SK-N-SH treated with all-trans-retinoic acid at 6 μM for 48 hours (cell line): ENCODE measurements around the gene FLII.

Source experiments
- ATAC-seq: fragments of 200-7000 bp; cut with Tn5 transposase; 3 replicates; pipeline ENCODE4 v1.9.1; 2020; ENCODE audit warnings: mild to moderate bottlenecking, moderate library complexity
- ARNTL ChIP-seq: fragments of 450-650 bp; formaldehyde crosslinking; IDR thresholded peaks from 2 replicates; pipeline ENCODE4 v1.5.0; 2020; ENCODE audit warnings: low read depth, mild to moderate bottlenecking, moderate library complexity, borderline replicate concordance
- CREB5 ChIP-seq: fragments of 250-450 bp; sonication (Bioruptor Pico); IDR thresholded peaks from 2 replicates; pipeline ENCODE4 v1.5.1; 2020; ENCODE audit warnings: low read depth, mild to moderate bottlenecking, moderate library complexity
- CSDC2 ChIP-seq: fragments of 250-450 bp; sonication (Bioruptor Pico); IDR thresholded peaks from 2 replicates; pipeline ENCODE4 v1.5.0; 2020; ENCODE audit warnings: mild to moderate bottlenecking, moderate library complexity
- GLIS3 ChIP-seq: fragments of 250-450 bp; sonication (Bioruptor Pico); IDR thresholded peaks from 2 replicates; pipeline ENCODE4 v1.5.0; 2020; ENCODE audit warnings: mild to moderate bottlenecking, moderate library complexity
- OSR1 ChIP-seq: fragments of 250-450 bp; sonication (Bioruptor Pico); IDR thresholded peaks from 2 replicates; pipeline ENCODE4 v1.8.0; 2022; ENCODE audit warnings: moderate library complexity, mild to moderate bottlenecking, inconsistent platforms
- PATZ1 ChIP-seq: fragments of 250-450 bp; sonication (Bioruptor Pico); IDR thresholded peaks from 2 replicates; pipeline ENCODE4 v1.8.0; 2020; ENCODE audit warnings: mild to moderate bottlenecking, moderate library complexity, borderline replicate concordance
- PPARA ChIP-seq: fragments of 250-450 bp; sonication (Bioruptor Pico); IDR thresholded peaks from 2 replicates; pipeline ENCODE4 v1.5.0; 2020; ENCODE audit warnings: mild to moderate bottlenecking, borderline replicate concordance
- RARB ChIP-seq: fragments of 250-450 bp; sonication (Bioruptor Pico); IDR thresholded peaks from 2 replicates; pipeline ENCODE4 v1.8.0; 2021; ENCODE audit warnings: mild to moderate bottlenecking, moderate library complexity
- SNAI2 ChIP-seq: fragments of 250-450 bp; sonication (Bioruptor Pico); IDR thresholded peaks from 2 replicates; pipeline ENCODE4 v1.5.0; 2020; ENCODE audit warnings: mild to moderate bottlenecking, moderate library complexity
- TCF4 ChIP-seq: fragments of 250-450 bp; sonication (Bioruptor Pico); IDR thresholded peaks from 2 replicates; pipeline ENCODE4 v1.8.0; 2021; ENCODE audit warnings: mild to moderate bottlenecking, moderate library complexity, borderline replicate concordance
- TOX ChIP-seq: fragments of 250-450 bp; sonication (Bioruptor Pico); IDR thresholded peaks from 2 replicates; pipeline ENCODE4 v1.8.0; 2021; ENCODE audit warnings: mild to moderate bottlenecking, moderate library complexity, borderline replicate concordance
- TSHZ2 ChIP-seq: fragments of 250-450 bp; sonication (Bioruptor Pico); IDR thresholded peaks from 2 replicates; pipeline ENCODE4 v1.5.0; 2020; ENCODE audit warnings: mild to moderate bottlenecking, moderate library complexity
- ZC3H10 ChIP-seq: fragments of 250-450 bp; sonication (Bioruptor Pico); IDR thresholded peaks from 2 replicates; pipeline ENCODE4 v1.5.1; 2021; ENCODE audit warnings: mild to moderate bottlenecking, moderate library complexity
- ZFP3 ChIP-seq: fragments of 250-450 bp; sonication (Bioruptor Pico); IDR thresholded peaks from 2 replicates; pipeline ENCODE4 v1.5.0; 2020; ENCODE audit warnings: mild to moderate bottlenecking, moderate library complexity
- ZFP30 ChIP-seq: fragments of 450-650 bp; formaldehyde crosslinking; IDR thresholded peaks from 2 replicates; pipeline ENCODE4 v1.5.0; 2022; ENCODE audit warnings: mild to moderate bottlenecking, moderate library complexity
- ZNF565 ChIP-seq: fragments of 450-650 bp; formaldehyde crosslinking; conservative IDR thresholded peaks from 2 replicates; pipeline ENCODE4 v1.5.0; 2020; ENCODE audit warnings: low read depth, mild to moderate bottlenecking, moderate library complexity
- ZNF70 ChIP-seq: fragments of 450-650 bp; formaldehyde crosslinking; IDR thresholded peaks from 2 replicates; pipeline ENCODE4 v1.5.0; 2020; ENCODE audit warnings: mild to moderate bottlenecking, moderate library complexity
- ZNF8 ChIP-seq: fragments of 450-650 bp; formaldehyde crosslinking; IDR thresholded peaks from 2 replicates; pipeline ENCODE4 v1.5.0; 2020; ENCODE audit warnings: mild to moderate bottlenecking, moderate library complexity
- TF ChIP-seq, protein P1 (sequence below): fragments of 250-450 bp; sonication (Bioruptor Pico); IDR thresholded peaks from 2 replicates; pipeline ENCODE4 v1.5.1; 2021; ENCODE audit warnings: mild to moderate bottlenecking, moderate library complexity
- TF ChIP-seq, protein P2 (sequence below): fragments of 250-450 bp; sonication (Bioruptor Pico); IDR thresholded peaks from 2 replicates; pipeline ENCODE4 v1.8.0; 2021; ENCODE audit warnings: low read depth, mild to moderate bottlenecking, moderate library complexity, borderline replicate concordance

FLII gene

DNA sequence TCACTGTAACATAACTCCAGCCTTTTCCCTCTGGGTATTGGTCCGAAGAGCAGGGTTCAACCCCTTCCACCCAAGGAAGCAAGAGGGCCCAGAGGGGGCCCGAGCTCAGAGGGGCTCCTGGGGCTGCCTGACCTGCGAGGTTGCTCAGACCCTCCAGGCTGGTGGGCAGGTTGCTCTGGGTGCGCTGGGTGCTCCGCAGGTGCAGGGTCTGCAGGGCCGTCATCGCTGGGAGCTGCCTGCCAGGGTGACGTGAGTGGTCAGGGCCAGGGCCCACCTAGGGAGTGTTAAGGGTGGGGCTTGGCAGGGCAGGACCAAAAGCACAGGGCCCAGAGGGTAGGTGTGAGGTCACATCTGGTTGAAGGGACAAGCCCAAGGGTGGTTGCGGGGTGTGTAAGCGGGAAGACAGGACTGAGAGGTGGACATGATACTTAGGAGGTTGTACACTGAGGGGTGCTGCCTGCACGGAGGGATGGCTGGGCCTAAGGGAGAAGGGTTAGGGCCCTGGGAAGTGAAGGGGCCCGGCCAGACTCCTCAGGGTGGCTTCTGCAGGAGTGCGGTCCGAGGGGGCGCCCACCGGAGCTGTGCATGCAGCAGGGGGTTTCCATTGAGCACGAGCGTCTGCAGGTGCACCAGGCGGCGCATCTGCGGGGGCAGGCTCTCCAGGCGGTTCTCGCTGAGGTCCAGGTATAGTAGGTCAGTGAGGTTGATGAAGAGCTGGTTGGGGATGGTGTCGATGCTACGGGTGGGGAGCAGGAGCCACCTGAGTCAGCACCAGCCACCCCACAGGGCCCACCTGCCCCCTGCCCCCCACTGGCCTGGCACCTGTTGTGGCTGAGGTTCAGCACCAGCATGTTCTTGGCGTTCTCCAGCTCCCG is 4.4 kb downstream of the FLII start (continued):
- TF ChIP-seq ZFP3 (CRISPR knock-in tag) (no peak), ZFP30 (CRISPR knock-in tag) (no peak), PPARA (CRISPR knock-in tag) (no peak), ZNF70 (CRISPR knock-in tag) (no peak), OSR1 (CRISPR knock-in tag) (no peak), CSDC2 (no peak)

- TF ChIP-seq ZNF8 (CRISPR knock-in tag) (no peak), CREB5 (CRISPR knock-in tag) (no peak), TSHZ2 (CRISPR knock-in tag) (no peak), RARB (CRISPR knock-in tag) (no peak), OSR1 (CRISPR knock-in tag) (no peak), TCF4 (CRISPR knock-in tag) (no peak), ZNF70 (CRISPR knock-in tag) (no peak), ZFP3 (CRISPR knock-in tag) (no peak)
- TF ChIP-seq, protein P1, sequence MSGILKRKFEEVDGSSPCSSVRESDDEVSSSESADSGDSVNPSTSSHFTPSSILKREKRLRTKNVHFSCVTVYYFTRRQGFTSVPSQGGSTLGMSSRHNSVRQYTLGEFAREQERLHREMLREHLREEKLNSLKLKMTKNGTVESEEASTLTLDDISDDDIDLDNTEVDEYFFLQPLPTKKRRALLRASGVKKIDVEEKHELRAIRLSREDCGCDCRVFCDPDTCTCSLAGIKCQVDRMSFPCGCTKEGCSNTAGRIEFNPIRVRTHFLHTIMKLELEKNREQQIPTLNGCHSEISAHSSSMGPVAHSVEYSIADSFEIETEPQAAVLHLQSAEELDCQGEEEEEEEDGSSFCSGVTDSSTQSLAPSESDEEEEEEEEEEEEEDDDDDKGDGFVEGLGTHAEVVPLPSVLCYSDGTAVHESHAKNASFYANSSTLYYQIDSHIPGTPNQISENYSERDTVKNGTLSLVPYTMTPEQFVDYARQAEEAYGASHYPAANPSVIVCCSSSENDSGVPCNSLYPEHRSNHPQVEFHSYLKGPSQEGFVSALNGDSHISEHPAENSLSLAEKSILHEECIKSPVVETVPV, result no peak
- TF ChIP-seq, all 23 proteins: peak for 0
- ATAC-seq, result no peak
These were observed 5.2 kb downstream of the FLII start for GRCh38 chr17:18253187-18253884.

DNA sequence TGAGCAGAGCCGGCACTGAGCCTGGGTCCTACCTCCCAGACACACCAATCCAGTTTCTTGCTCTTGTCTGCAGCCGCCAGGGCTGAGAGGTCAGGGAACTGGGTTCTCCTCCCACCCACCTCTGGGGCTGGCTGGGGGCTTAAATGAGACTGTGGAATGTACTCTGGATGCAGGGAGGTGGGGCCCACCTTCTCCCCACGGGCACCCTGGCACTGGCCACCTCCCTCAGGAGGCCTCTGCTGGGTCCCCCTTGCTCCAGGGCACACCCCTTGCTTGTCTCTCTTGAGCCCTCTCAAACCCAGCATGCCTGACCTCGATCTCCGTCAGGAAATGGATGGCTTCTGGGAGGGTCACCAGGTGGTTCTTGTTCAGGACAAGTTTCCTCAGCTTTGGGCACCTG is 6.4 kb downstream of the FLII start:
- ATAC-seq, result no peak
- TF ChIP-seq ZFP3 (CRISPR knock-in tag), result no peak
- TF ChIP-seq CREB5 (CRISPR knock-in tag), result no peak
- no peak for TF ChIP-seq ZNF70 (CRISPR knock-in tag)
- no peak for TF ChIP-seq GLIS3 (CRISPR knock-in tag)
- TF ChIP-seq, protein P1, result no peak
- TF ChIP-seq TOX (CRISPR knock-in tag), result no peak
- TF ChIP-seq, protein P2, sequence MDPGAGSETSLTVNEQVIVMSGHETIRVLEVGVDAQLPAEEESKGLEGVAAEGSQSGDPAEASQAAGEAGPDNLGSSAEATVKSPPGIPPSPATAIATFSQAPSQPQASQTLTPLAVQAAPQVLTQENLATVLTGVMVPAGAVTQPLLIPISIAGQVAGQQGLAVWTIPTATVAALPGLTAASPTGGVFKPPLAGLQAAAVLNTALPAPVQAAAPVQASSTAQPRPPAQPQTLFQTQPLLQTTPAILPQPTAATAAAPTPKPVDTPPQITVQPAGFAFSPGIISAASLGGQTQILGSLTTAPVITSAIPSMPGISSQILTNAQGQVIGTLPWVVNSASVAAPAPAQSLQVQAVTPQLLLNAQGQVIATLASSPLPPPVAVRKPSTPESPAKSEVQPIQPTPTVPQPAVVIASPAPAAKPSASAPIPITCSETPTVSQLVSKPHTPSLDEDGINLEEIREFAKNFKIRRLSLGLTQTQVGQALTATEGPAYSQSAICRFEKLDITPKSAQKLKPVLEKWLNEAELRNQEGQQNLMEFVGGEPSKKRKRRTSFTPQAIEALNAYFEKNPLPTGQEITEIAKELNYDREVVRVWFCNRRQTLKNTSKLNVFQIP (CRISPR knock-in tag), result no peak
- TF ChIP-seq ZFP30 (CRISPR knock-in tag), result no peak
- no peak for TF ChIP-seq TCF4 (CRISPR knock-in tag)
- no peak for TF ChIP-seq ZNF565
- TF ChIP-seq SNAI2 (CRISPR knock-in tag), result no peak
- TF ChIP-seq ZC3H10 (CRISPR knock-in tag), result no peak
- TF ChIP-seq RARB (CRISPR knock-in tag), result no peak
- no peak for TF ChIP-seq PATZ1 (CRISPR knock-in tag)
- no peak for TF ChIP-seq ARNTL
- TF ChIP-seq OSR1 (CRISPR knock-in tag), result no peak
- no peak for TF ChIP-seq CSDC2
